ENCODE measurements around the gene ARSG.

ARSG gene

DNA sequence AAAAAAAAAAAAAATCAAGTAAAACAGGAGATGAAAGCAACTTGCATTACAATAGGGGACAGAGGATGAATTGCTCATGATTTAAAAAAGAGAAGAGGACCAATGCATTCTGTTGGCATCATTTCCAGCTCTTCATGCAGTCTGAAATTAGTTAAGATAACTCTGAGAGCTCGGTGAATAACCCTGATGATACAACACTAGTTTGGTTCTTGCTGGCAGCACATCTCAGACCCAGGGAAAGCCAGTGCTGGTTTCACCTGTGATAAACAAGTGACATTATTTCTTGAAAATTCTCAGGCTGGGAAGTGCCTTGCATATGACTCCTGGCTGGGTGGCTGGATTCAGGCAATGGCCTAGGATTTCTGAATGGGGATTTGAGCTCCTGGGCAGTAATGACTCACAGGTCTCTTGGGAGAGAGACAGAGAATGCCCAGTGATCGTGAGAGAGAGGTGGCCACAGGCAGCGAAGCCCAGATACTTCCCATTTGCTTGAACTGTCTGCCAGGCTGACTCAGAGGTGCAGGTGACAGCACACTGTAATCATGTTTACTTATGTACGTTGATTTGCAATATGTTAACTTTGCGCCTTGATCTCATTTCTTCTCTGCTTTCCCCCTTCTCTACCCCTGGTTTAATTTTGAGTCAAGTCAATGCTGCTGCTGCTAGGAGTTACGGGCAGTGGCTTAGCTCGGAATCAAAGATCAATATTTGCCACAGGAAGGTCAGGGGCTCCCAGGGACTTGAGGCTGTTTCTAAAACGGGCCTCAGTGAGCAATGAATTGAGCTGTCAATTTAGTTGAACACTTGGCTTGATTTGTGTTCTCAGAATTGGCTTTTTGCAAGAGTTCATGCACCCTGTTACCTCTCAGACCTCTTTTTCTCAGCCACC, 27.1 kb downstream of the ARSG start:
- TF ChIP-seq CTCF (IDR thresholded peaks at IDR 0.05; ENCODE audit: low read depth, low read length, missing control alignments): no peak
- H3K4me3 ChIP-seq (replicated peaks; ENCODE audit: low read depth, low read length): no peak overlapping the region
- DNase-seq (ENCODE audit: extremely low read depth, low read depth): no peak

- no peak for TF ChIP-seq CTCF (IDR thresholded peaks at IDR 0.05; ENCODE audit: low read depth, low read length, missing control alignments)
- H3K4me3 ChIP-seq (replicated peaks; ENCODE audit: low read depth, low read length): no peak overlapping the region
- no peak for DNase-seq (ENCODE audit: extremely low read depth, low read depth)
Measured at GRCh38 chr17:68319410-68320162, 28.3 kb downstream of the ARSG start.

DNA sequence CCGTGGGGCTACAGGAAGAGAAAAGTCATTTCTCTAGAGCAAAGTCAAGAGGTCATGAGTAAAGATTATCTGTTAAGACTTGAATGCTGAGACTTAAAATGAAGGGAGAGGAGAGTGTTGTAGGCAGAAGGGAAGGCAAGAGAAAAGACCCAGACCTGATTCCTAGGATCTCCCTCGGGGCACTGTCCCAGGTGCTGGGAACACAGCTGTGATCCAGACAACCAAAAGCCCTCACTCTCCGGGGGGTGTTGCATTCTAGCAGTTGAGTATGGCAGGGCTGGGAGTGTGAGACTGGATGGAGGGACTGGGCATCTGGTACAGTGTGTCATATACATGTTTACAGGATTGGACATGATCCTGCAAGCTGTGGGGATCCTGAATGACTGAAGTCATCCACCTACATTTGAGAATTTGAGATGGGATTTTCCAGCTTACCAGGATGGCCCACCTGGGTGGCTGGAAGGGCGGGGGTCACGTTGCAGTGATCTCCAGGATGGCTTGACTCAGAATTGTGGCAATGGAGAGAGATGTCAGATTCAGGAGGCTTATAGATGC, 29.1 kb downstream of the ARSG start:
- H3K4me3 ChIP-seq (replicated peaks; ENCODE audit: low read depth, low read length): no peak overlapping the region
- no peak for TF ChIP-seq CTCF (IDR thresholded peaks at IDR 0.05; ENCODE audit: low read depth, low read length, missing control alignments)
- DNase-seq (ENCODE audit: extremely low read depth, low read depth): no peak

DNA sequence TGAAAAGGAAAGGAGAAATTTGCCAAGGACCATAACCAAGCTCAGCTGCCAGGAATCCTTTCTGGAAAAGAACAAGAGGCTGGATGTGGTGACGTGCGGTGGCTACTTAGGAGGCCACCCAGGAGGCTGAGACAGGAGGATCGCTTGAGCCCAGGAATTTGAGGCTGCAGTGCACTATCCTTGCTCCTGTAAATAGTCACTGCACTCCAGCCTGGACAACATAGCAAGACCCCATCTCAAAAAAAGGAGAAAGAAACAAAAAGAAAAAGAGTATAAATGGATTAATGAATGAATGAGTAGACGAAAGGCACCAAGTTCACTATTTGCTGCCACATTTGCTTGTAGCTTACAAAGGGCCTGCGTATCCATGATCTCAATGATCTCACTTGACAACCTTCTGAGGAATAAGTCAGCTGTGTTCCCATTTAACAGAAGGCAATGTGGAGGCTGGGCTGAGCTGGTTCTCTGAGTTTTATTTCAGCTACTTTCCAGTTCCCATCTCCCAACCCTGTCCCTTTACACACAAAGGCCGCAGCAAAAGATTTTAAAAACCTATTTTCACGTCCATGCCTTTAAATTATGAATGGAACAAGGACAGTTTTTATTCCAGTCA, 29.8 kb downstream of the ARSG start:
- no peak overlapping the region for H3K4me3 ChIP-seq (replicated peaks; ENCODE audit: low read depth, low read length)
- DNase-seq (ENCODE audit: extremely low read depth, low read depth): no peak
- no peak for TF ChIP-seq CTCF (IDR thresholded peaks at IDR 0.05; ENCODE audit: low read depth, low read length, missing control alignments)

- no peak for TF ChIP-seq CTCF (IDR thresholded peaks at IDR 0.05; ENCODE audit: low read depth, low read length, missing control alignments)
- no peak for DNase-seq (ENCODE audit: extremely low read depth, low read depth)
Measured at GRCh38 chr17:68321556-68321954, 30.3 kb downstream of the ARSG start.

GRCh38 chr17:68322630-68323029, 31.3 kb downstream of the ARSG start:
- DNase-seq (ENCODE audit: extremely low read depth, low read depth): no peak
- H3K4me3 ChIP-seq (replicated peaks; ENCODE audit: low read depth, low read length): no peak overlapping the region
- no peak for TF ChIP-seq CTCF (IDR thresholded peaks at IDR 0.05; ENCODE audit: low read depth, low read length, missing control alignments)

More at GRCh38 chr17:68321556-68321954, 30.3 kb downstream of the ARSG start:
- H3K4me3 ChIP-seq (replicated peaks; ENCODE audit: low read depth, low read length): no peak overlapping the region

Data from HFF-Myc (cell line).